Measurements from ENCODE around the gene CITED2. TPM values are rescaled to one million over a fixed set of nuclear protein-coding genes. Genes with fewer than 3 reads are reported as not detected.

The CITED2 gene
- total RNA-seq, 1 donor from 2014 or later, result 449 TPM

DNA sequence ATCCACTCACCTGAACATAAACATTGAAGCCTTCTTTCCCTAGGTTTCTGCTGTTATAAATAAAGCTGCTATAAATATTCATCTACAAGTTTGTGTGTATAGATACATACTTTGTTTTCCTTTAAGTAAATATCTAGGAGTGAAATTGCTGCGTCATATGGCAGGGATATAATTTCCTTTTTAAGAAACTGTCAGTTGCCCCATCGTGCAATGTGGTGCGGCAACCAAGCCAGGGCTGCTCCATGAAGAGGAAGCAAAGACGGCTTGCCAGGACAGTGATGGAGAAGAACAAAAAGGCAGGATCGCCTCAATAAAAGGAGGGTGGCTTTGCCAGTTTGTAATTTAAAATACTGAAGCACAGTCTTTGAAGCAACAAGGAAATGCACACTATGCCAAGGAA is 36.6 kb downstream of the CITED2 start:
- Mint-ChIP-seq H3K4me3 (ENCODE audit: unreplicated experiment) (no peak overlapping the region), H3K27ac (ENCODE audit: unreplicated experiment) (no peak overlapping the region), H3K9me3 (ENCODE audit: unreplicated experiment) (peaks cover 1% of the 10 kb centered on the region), H3K27me3 (ENCODE audit: low read depth, unreplicated experiment) (no peaks in the 10 kb centered on the region), H3K36me3 (ENCODE audit: low read depth, unreplicated experiment) (no peaks in the 10 kb centered on the region), H3K4me1 (ENCODE audit: low read depth, unreplicated experiment) (peaks cover 16% of the 10 kb centered on the region)
- no peak overlapping the region for H3K4me3 ChIP-seq (ENCODE audit: insufficient read depth, low read depth, low read length)
- H2AFZ ChIP-seq (ENCODE audit: low read depth, low read length), result no peak overlapping the region
- no peaks in the 10 kb centered on the region for H3K9me3 ChIP-seq (ENCODE audit: insufficient read depth, low read depth, low read length)
- H3K4me1 ChIP-seq (ENCODE audit: insufficient read depth, low read length), result peaks cover 14% of the 10 kb centered on the region
- H3K79me2 ChIP-seq (ENCODE audit: insufficient read depth, low read length), result no peaks in the 10 kb centered on the region
- FAIRE-seq, result no peak
- no peaks in the 10 kb centered on the region for H3K36me3 ChIP-seq (ENCODE audit: insufficient read depth, low read length)
- H3K4me2 ChIP-seq (ENCODE audit: low read length), result no peak overlapping the region
- DNase-seq (ENCODE audit: low read depth), result no peak
- no peak overlapping the region for H3K9ac ChIP-seq (ENCODE audit: low read length)
- TF ChIP-seq EZH2 (IDR thresholded peaks at IDR 0.05; ENCODE audit: insufficient read depth, low read length), result no peak
- TF ChIP-seq, protein P1, sequence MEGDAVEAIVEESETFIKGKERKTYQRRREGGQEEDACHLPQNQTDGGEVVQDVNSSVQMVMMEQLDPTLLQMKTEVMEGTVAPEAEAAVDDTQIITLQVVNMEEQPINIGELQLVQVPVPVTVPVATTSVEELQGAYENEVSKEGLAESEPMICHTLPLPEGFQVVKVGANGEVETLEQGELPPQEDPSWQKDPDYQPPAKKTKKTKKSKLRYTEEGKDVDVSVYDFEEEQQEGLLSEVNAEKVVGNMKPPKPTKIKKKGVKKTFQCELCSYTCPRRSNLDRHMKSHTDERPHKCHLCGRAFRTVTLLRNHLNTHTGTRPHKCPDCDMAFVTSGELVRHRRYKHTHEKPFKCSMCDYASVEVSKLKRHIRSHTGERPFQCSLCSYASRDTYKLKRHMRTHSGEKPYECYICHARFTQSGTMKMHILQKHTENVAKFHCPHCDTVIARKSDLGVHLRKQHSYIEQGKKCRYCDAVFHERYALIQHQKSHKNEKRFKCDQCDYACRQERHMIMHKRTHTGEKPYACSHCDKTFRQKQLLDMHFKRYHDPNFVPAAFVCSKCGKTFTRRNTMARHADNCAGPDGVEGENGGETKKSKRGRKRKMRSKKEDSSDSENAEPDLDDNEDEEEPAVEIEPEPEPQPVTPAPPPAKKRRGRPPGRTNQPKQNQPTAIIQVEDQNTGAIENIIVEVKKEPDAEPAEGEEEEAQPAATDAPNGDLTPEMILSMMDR (IDR thresholded peaks at IDR 0.05; ENCODE audit: insufficient read depth, low read depth, low read length), result no peak
- no peaks in the 10 kb centered on the region for H4K20me1 ChIP-seq (ENCODE audit: insufficient read depth, low read length)
- H3K27ac ChIP-seq (ENCODE audit: low read depth, low read length), result no peak overlapping the region
- no peaks in the 10 kb centered on the region for H3K27me3 ChIP-seq (ENCODE audit: insufficient read depth, low read length)

DNA sequence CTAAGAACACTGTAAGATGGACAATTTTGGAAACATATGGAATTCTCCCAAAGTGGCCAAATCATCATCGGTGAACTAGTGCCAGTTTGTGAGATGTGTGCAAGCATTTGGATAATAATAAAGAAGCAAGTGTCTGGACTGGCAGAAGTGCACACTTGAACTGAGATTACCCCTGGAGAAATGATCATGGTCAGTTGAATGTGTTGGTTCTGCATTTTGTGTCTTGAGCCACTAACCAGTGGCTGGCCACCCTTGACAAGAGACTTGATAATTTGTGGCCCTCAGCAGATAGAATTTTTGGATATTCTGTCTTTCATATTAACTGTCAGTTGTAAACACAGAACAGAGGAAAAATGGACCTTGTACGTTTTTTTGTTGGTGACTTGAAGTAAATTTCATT is 37.4 kb downstream of the CITED2 start:
- Mint-ChIP-seq H3K27me3 (ENCODE audit: low read depth, unreplicated experiment) (no peaks in the 10 kb centered on the region), H3K4me1 (ENCODE audit: low read depth, unreplicated experiment) (peaks cover 12% of the 10 kb centered on the region), H3K27ac (ENCODE audit: unreplicated experiment) (no peak overlapping the region), H3K9me3 (ENCODE audit: unreplicated experiment) (peaks cover 1% of the 10 kb centered on the region), H3K36me3 (ENCODE audit: low read depth, unreplicated experiment) (no peaks in the 10 kb centered on the region), H3K4me3 (ENCODE audit: unreplicated experiment) (no peak overlapping the region)
- TF ChIP-seq EZH2 (IDR thresholded peaks at IDR 0.05; ENCODE audit: insufficient read depth, low read length), result no peak
- TF ChIP-seq, protein P1 (IDR thresholded peaks at IDR 0.05; ENCODE audit: insufficient read depth, low read depth, low read length), result no peak
- Histone ChIP-seq H3K9me3 (ENCODE audit: insufficient read depth, low read depth, low read length) (no peaks in the 10 kb centered on the region), H4K20me1 (ENCODE audit: insufficient read depth, low read length) (no peaks in the 10 kb centered on the region), H2AFZ (ENCODE audit: low read depth, low read length) (no peak overlapping the region), H3K36me3 (ENCODE audit: insufficient read depth, low read length) (no peaks in the 10 kb centered on the region), H3K79me2 (ENCODE audit: insufficient read depth, low read length) (no peaks in the 10 kb centered on the region), H3K27me3 (ENCODE audit: insufficient read depth, low read length) (no peaks in the 10 kb centered on the region), H3K4me1 (ENCODE audit: insufficient read depth, low read length) (peaks cover 14% of the 10 kb centered on the region), H3K9ac (ENCODE audit: low read length) (no peak overlapping the region), H3K27ac (ENCODE audit: low read depth, low read length) (no peak overlapping the region), H3K4me2 (ENCODE audit: low read length) (no peak overlapping the region), H3K4me3 (ENCODE audit: insufficient read depth, low read depth, low read length) (no peak overlapping the region)
- DNase-seq (ENCODE audit: low read depth), result no peak
- no peak for FAIRE-seq

DNA sequence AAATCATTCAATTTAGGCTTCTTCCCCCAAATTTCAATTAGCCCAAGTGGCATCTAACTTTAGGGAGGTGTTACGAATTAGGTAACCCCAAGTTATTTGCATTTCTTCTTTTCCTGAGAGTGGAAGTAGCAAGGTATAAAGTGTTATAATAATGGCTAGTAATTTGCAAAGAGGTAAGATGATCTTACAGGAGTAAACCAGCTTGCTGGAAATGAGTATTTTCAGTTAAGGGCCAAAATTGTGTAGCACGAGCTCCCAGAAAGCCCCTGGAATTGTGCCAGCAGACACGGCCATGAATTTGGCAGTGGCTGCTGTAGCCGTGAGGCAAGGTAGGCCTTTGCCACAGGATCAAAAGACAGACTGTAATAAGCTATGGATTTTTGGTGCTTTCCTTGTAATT is 38.0 kb downstream of the CITED2 start:
- H4K20me1 ChIP-seq (ENCODE audit: insufficient read depth, low read length), result no peaks in the 10 kb centered on the region
- peak; percentile 51 for DNase-seq (ENCODE audit: low read depth)

More for the DNA sequence above, 38.0 kb downstream of the CITED2 start:
- Histone ChIP-seq H3K9me3 (ENCODE audit: insufficient read depth, low read depth, low read length) (no peaks in the 10 kb centered on the region), H3K79me2 (ENCODE audit: insufficient read depth, low read length) (no peaks in the 10 kb centered on the region), H3K36me3 (ENCODE audit: insufficient read depth, low read length) (no peaks in the 10 kb centered on the region), H2AFZ (ENCODE audit: low read depth, low read length) (no peak overlapping the region), H3K4me1 (ENCODE audit: insufficient read depth, low read length) (peaks cover 14% of the 10 kb centered on the region), H3K4me2 (ENCODE audit: low read length) (no peak overlapping the region), H3K4me3 (ENCODE audit: insufficient read depth, low read depth, low read length) (no peak overlapping the region), H3K27ac (ENCODE audit: low read depth, low read length) (no peak overlapping the region), H3K9ac (ENCODE audit: low read length) (no peak overlapping the region), H3K27me3 (ENCODE audit: insufficient read depth, low read length) (no peaks in the 10 kb centered on the region)
- no peak overlapping the region for H3K27ac Mint-ChIP-seq (ENCODE audit: unreplicated experiment)
- no peaks in the 10 kb centered on the region for H3K36me3 Mint-ChIP-seq (ENCODE audit: low read depth, unreplicated experiment)
- H3K4me1 Mint-ChIP-seq (ENCODE audit: low read depth, unreplicated experiment), result peaks cover 12% of the 10 kb centered on the region
- H3K4me3 Mint-ChIP-seq (ENCODE audit: unreplicated experiment), result no peak overlapping the region
- no peaks in the 10 kb centered on the region for H3K27me3 Mint-ChIP-seq (ENCODE audit: low read depth, unreplicated experiment)
- peaks cover 1% of the 10 kb centered on the region for H3K9me3 Mint-ChIP-seq (ENCODE audit: unreplicated experiment)
- TF ChIP-seq EZH2 (IDR thresholded peaks at IDR 0.05; ENCODE audit: insufficient read depth, low read length), result no peak
- TF ChIP-seq, protein P1 (IDR thresholded peaks at IDR 0.05; ENCODE audit: insufficient read depth, low read depth, low read length), result no peak
- FAIRE-seq, result no peak
